Liver (tissue), 9 donors: Measurements from ENCODE around the gene XPO5. TPM values are rescaled to one million over a fixed set of nuclear protein-coding genes. Genes with fewer than 3 reads are reported as not detected.
A peak's percentile ranks its signal among the peaks of the same experiment; 100 is the strongest.

Experiments
- DNase-seq: peaks from one replicate; pipeline ENCODE4 v3.0.0-alpha.2; 2017; ENCODE audit warnings: low spot score
- H3K27ac ChIP-seq, 2 donors: one replicate each; pipeline ENCODE4 v1.7.0; 2013; ENCODE audit warnings: inconsistent platforms in 2 of 2, low read length in 2 of 2, control low read depth in 1 of 2, low read depth in 1 of 2, mild to moderate bottlenecking in 1 of 2
- H3K27me3 ChIP-seq, 4 donors: one replicate each; pipeline versions ENCODE4 v1.6.1 to v1.7.0; 2013; ENCODE audit warnings: low read length in 3 of 4, inconsistent platforms in 1 of 4, mild to moderate bottlenecking in 1 of 4, moderate library complexity in 1 of 4; ENCODE audit not compliant: control insufficient read depth in 4 of 4, insufficient read depth in 4 of 4
- H3K36me3 ChIP-seq, 4 donors: one replicate each; pipeline versions ENCODE4 v1.6.1 to v1.7.0; 2013; ENCODE audit warnings: low read length in 3 of 4, mild to moderate bottlenecking in 3 of 4, low read depth in 1 of 4, moderate library complexity in 1 of 4; ENCODE audit not compliant: control insufficient read depth in 4 of 4, insufficient read depth in 3 of 4
- H3K4me1 ChIP-seq, 4 donors: one replicate each; pipeline versions ENCODE4 v1.6.1 to v1.7.0; 2013; ENCODE audit warnings: low read length in 3 of 4, mild to moderate bottlenecking in 3 of 4, moderate library complexity in 1 of 4; ENCODE audit not compliant: control insufficient read depth in 4 of 4, insufficient read depth in 4 of 4
- H3K4me3 ChIP-seq, 3 donors: one replicate each; pipeline versions ENCODE4 v1.6.1 to v1.7.0; 2013; ENCODE audit warnings: low read length in 3 of 3, control low read depth in 1 of 3, low read depth in 1 of 3, mild to moderate bottlenecking in 1 of 3
- H3K9ac ChIP-seq, 2 donors: one replicate each; pipeline ENCODE4 v1.7.0; 2013; ENCODE audit warnings: low read length in 2 of 2, mild to moderate bottlenecking in 2 of 2, moderate library complexity in 2 of 2, control low read depth in 1 of 2, low read depth in 1 of 2
- H3K9me3 ChIP-seq, 4 donors: one replicate each; pipeline versions ENCODE4 v1.6.1 to v1.7.0; 2013; ENCODE audit warnings: low read length in 3 of 4; ENCODE audit not compliant: control insufficient read depth in 4 of 4
- EGR1 ChIP-seq, 2 donors: IDR thresholded peaks; 2 replicates each; pipeline ENCODE4 v1.6.1; 2016 to 2018; ENCODE audit warnings: antibody characterized with exemption in 2 of 2, low read depth in 2 of 2
- FOXA1 ChIP-seq: IDR thresholded peaks from 2 replicates; pipeline ENCODE4 v1.6.1; 2016; ENCODE audit warnings: antibody characterized with exemption
- FOXA2 ChIP-seq: IDR thresholded peaks from 2 replicates; pipeline ENCODE4 v1.6.1; 2016; ENCODE audit warnings: antibody characterized with exemption
- GABPA ChIP-seq, 2 donors: IDR thresholded peaks in 1 of 2; conservative IDR thresholded peaks in 1 of 2; 2 replicates each; pipeline ENCODE4 v1.6.1; 2016; ENCODE audit warnings: antibody characterized with exemption in 2 of 2, mild to moderate bottlenecking in 1 of 2, moderate library complexity in 1 of 2
- HNF4A ChIP-seq, 2 donors: conservative IDR thresholded peaks; 2 replicates each; pipeline ENCODE4 v1.6.1; 2016; ENCODE audit warnings: antibody characterized with exemption in 2 of 2, mild to moderate bottlenecking in 2 of 2
- HNF4G ChIP-seq: IDR thresholded peaks from 2 replicates; pipeline ENCODE4 v1.6.1; 2016; ENCODE audit warnings: antibody characterized with exemption
- JUND ChIP-seq, 2 donors: IDR thresholded peaks; 2 replicates each; pipeline ENCODE4 v1.6.1; 2016; ENCODE audit warnings: antibody characterized with exemption in 2 of 2
- NR2F2 ChIP-seq: IDR thresholded peaks from 2 replicates; pipeline ENCODE4 v1.6.1; 2016; ENCODE audit warnings: antibody characterized with exemption
- RAD21 ChIP-seq, 2 donors: IDR thresholded peaks; 2 replicates each; pipeline ENCODE4 v1.6.1; 2016; ENCODE audit warnings: antibody characterized with exemption in 2 of 2, mild to moderate bottlenecking in 2 of 2
- RXRA ChIP-seq, 2 donors: IDR thresholded peaks; 2 replicates each; pipeline ENCODE4 v1.6.1; 2017 to 2018; ENCODE audit warnings: antibody characterized with exemption in 2 of 2, mild to moderate bottlenecking in 1 of 2
- SP1 ChIP-seq: IDR thresholded peaks from 2 replicates; pipeline ENCODE4 v1.6.1; 2018; ENCODE audit warnings: antibody characterized with exemption, mild to moderate bottlenecking
- TAF1 ChIP-seq: conservative IDR thresholded peaks from 2 replicates; pipeline ENCODE4 v1.6.1; 2016; ENCODE audit warnings: antibody characterized with exemption, mild to moderate bottlenecking
- YY1 ChIP-seq: IDR thresholded peaks from 2 replicates; pipeline ENCODE4 v1.6.1; 2016; ENCODE audit warnings: antibody characterized with exemption, mild to moderate bottlenecking
- ZBTB33 ChIP-seq: IDR thresholded peaks from 2 replicates; pipeline ENCODE4 v1.6.1; 2016; ENCODE audit warnings: antibody characterized with exemption
- WGBS: extraction: QIAGEN DNeasy Blood & Tissue Kit; methylation state at CpG from one replicate; pipeline ENCODE4 v1.1.7; 2013; 5-methylcytosine and 5-hydroxymethylcytosine counted together
- polyA plus RNA-seq, 2 donors: library from polyadenylated mRNA; stranded (reverse) in 1 of 2; unstranded in 1 of 2; fragments of 200-250 nt in 1 of 2; fragments of >200 nt in 1 of 2; fragmentation: Nextera tagmentation in 1 of 2; extraction: Ambion mirVana in 1 of 2; gene quantifications; one replicate each; pipeline versions ENCODE4 v1.2.1 to v1.2.3, GENCODE V29; 2013 to 2015
- total RNA-seq, 2 donors: library from RNA; depleted of rRNA; stranded (reverse); fragments of >200 nt; gene quantifications; one replicate each; pipeline ENCODE4 v1.2.3, GENCODE V29; 2014
- TF ChIP-seq, protein P1 (sequence below): IDR thresholded peaks from 2 replicates; pipeline ENCODE4 v1.6.1; 2016; ENCODE audit warnings: antibody characterized with exemption, mild to moderate bottlenecking
- TF ChIP-seq, protein P2 (sequence below): IDR thresholded peaks from 2 replicates; pipeline ENCODE4 v1.6.1; 2016; ENCODE audit warnings: antibody characterized with exemption
- TF ChIP-seq, protein P3 (sequence below): fragments of 150-350 bp; IDR thresholded peaks from 2 replicates; pipeline ENCODE4 v1.5.1; 2017; ENCODE audit warnings: improper control_type of control experiment, low read depth, low read length; ENCODE audit not compliant: missing input control
- TF ChIP-seq, protein P4 (sequence below): IDR thresholded peaks from 2 replicates; pipeline ENCODE4 v1.6.1; 2016; ENCODE audit warnings: antibody characterized with exemption
- donor health status: healthy.
- donor health status: healthy.
- donor health status: healthy.
- donor health status: healthy.
- donor health status: healthy.

The XPO5 gene
- 10 to 100 TPM; 12.7 to 15.8 TPM for total RNA-seq
- 1 to 10 TPM; 6.1 to 6.8 TPM for polyA plus RNA-seq

GRCh38 chr6:43575772-43576551, at the start of gene XPO5, which contains the start of gene POLH:
Gene XPO5 (minus strand): TSS chr6:43576038. CDS start chr6:43575864, 174 bp downstream.
Gene POLH (plus strand): TSS chr6:43576185. CDS start chr6:43582320, 6,135 bp downstream.
- no peaks in the 10 kb centered on the region for H3K27me3 ChIP-seq
- DNase-seq = peak; percentile 93
- H3K9ac ChIP-seq = peak within 1 kb of the TSS; percentile 74 to 78
- H3K9me3 ChIP-seq = no peaks in the 10 kb centered on the region
- peak within 1 kb of the TSS; percentile 35 to 81 for H3K27ac ChIP-seq
- H3K4me1 ChIP-seq = peaks cover 2 to 20% (median 18%) of the 10 kb centered on the region in 4 donors
- under 1% methylated on average over 76 of the region's 76 CpGs for WGBS
- H3K36me3 ChIP-seq = peaks cover 2 to 11% (median 9%) of the 10 kb centered on the region in 4 donors
- H3K4me3 ChIP-seq = peak within 1 kb of the TSS; percentile 98 to 99 (median 98)
- TF ChIP-seq FOXA2 = no peak
- TF ChIP-seq HNF4A (conservative IDR thresholded peaks at IDR 0.05) = no peak
- no peak for TF ChIP-seq RAD21 (IDR thresholded peaks at IDR 0.05)
- no peak for TF ChIP-seq JUND (IDR thresholded peaks at IDR 0.05)
- peak; percentile 12 for TF ChIP-seq SP1
- no peak for TF ChIP-seq ZBTB33
- no peak for TF ChIP-seq YY1
- TF ChIP-seq, protein P1, sequence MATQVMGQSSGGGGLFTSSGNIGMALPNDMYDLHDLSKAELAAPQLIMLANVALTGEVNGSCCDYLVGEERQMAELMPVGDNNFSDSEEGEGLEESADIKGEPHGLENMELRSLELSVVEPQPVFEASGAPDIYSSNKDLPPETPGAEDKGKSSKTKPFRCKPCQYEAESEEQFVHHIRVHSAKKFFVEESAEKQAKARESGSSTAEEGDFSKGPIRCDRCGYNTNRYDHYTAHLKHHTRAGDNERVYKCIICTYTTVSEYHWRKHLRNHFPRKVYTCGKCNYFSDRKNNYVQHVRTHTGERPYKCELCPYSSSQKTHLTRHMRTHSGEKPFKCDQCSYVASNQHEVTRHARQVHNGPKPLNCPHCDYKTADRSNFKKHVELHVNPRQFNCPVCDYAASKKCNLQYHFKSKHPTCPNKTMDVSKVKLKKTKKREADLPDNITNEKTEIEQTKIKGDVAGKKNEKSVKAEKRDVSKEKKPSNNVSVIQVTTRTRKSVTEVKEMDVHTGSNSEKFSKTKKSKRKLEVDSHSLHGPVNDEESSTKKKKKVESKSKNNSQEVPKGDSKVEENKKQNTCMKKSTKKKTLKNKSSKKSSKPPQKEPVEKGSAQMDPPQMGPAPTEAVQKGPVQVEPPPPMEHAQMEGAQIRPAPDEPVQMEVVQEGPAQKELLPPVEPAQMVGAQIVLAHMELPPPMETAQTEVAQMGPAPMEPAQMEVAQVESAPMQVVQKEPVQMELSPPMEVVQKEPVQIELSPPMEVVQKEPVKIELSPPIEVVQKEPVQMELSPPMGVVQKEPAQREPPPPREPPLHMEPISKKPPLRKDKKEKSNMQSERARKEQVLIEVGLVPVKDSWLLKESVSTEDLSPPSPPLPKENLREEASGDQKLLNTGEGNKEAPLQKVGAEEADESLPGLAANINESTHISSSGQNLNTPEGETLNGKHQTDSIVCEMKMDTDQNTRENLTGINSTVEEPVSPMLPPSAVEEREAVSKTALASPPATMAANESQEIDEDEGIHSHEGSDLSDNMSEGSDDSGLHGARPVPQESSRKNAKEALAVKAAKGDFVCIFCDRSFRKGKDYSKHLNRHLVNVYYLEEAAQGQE = peak; percentile 44
- TF ChIP-seq, protein P2, sequence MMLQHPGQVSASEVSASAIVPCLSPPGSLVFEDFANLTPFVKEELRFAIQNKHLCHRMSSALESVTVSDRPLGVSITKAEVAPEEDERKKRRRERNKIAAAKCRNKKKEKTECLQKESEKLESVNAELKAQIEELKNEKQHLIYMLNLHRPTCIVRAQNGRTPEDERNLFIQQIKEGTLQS = no peak
- TF ChIP-seq HNF4G = no peak
- peak; percentile 89 for TF ChIP-seq TAF1
- no peak for TF ChIP-seq FOXA1
- TF ChIP-seq, protein P3, sequence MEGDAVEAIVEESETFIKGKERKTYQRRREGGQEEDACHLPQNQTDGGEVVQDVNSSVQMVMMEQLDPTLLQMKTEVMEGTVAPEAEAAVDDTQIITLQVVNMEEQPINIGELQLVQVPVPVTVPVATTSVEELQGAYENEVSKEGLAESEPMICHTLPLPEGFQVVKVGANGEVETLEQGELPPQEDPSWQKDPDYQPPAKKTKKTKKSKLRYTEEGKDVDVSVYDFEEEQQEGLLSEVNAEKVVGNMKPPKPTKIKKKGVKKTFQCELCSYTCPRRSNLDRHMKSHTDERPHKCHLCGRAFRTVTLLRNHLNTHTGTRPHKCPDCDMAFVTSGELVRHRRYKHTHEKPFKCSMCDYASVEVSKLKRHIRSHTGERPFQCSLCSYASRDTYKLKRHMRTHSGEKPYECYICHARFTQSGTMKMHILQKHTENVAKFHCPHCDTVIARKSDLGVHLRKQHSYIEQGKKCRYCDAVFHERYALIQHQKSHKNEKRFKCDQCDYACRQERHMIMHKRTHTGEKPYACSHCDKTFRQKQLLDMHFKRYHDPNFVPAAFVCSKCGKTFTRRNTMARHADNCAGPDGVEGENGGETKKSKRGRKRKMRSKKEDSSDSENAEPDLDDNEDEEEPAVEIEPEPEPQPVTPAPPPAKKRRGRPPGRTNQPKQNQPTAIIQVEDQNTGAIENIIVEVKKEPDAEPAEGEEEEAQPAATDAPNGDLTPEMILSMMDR = no peak
- peak in 1 of 2 donors; percentile 78 for TF ChIP-seq GABPA (IDR thresholded peaks at IDR 0.05 in 1 of 2, conservative IDR thresholded peaks at IDR 0.05 in 1 of 2)
- TF ChIP-seq EGR1 (IDR thresholded peaks at IDR 0.05; ENCODE audit: low read depth in 2 of 2) = peak in 1 of 2 donors; percentile 9
- no peak for TF ChIP-seq NR2F2
- TF ChIP-seq, protein P4, sequence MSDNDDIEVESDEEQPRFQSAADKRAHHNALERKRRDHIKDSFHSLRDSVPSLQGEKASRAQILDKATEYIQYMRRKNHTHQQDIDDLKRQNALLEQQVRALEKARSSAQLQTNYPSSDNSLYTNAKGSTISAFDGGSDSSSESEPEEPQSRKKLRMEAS = no peak
- no peak for TF ChIP-seq RXRA (IDR thresholded peaks at IDR 0.05)
